K562 (cell line): Measurements from ENCODE around the gene IREB2. TPM values are rescaled to one million over a fixed set of nuclear protein-coding genes. Genes with fewer than 3 reads are reported as not detected.

Experiments used
- ATAC-seq: fragments of 200-7000 bp; cut with Tn5 transposase; 3 replicates; pipeline ENCODE4 v1.9.1; 2020; ENCODE audit warnings: moderate library complexity
- BruUV-seq: library from RNA; stranded (reverse); fragments of 400-500 nt; replicated peaks from 2 replicates; lab custom pipeline; 2021; lab: Mats Ljungman, UMichigan
- CTCF ChIA-PET: fragments of 300-600 bp; formaldehyde crosslinking; extraction: SDS; loops from one replicate; lab custom pipeline; 2021; ENCODE audit warnings: low intra/inter-chr PET ratio; lab: Yijun Ruan, JAX
- POLR2A ChIA-PET: fragments of 300-600, 350-650 bp; sonication (Branson Sonifier 250); formaldehyde crosslinking; extraction: SDS; loops from one replicate; lab custom pipeline; 2021; ENCODE audit warnings: antibody characterized with exemption, inconsistent platforms; lab: Yijun Ruan, JAX
- DNase-seq, 4 experiments: peaks; one replicate each; pipeline versions ENCODE4 v3.0.0 to v3.0.0-alpha.2; 2011 to 2018; ENCODE audit warnings: low spot score in 3 of 4, mixed read lengths in 3 of 4; ENCODE audit errors: extremely low read depth in 1 of 4
- FAIRE-seq: peaks from 2 replicates; lab custom pipeline; 2011; peaks lifted over from hg19 to GRCh38; lab: Jason Lieb, UNC
- H2AFZ ChIP-seq: 2 replicates; pipeline ENCODE4 v1.6.0; 2011; ENCODE audit warnings: low read depth, low read length, control low read depth, inconsistent platforms
- H3K27ac ChIP-seq: fragments of 200-600 bp; 3 replicates; pipeline ENCODE4 v1.8.0; 2011; ENCODE audit warnings: low read depth, mild to moderate bottlenecking, control low read depth, inconsistent platforms, low read length, moderate library complexity, mixed read lengths; ENCODE audit errors: extremely low read depth
- H3K27me3 ChIP-seq, 2 experiments: fragments of 300-600 bp in 1 of 2; 2 replicates in 1 of 2; 3 replicates in 1 of 2; pipeline versions ENCODE4 v1.6.0 to v1.8.0; 2011; ENCODE audit warnings: inconsistent platforms in 2 of 2, low read length in 2 of 2, mild to moderate bottlenecking in 1 of 2, mixed read lengths in 1 of 2, moderate library complexity in 1 of 2; ENCODE audit not compliant: control insufficient read depth in 2 of 2, insufficient read depth in 2 of 2
- H3K36me3 ChIP-seq: fragments of 300-600 bp; 3 replicates; pipeline ENCODE4 v1.8.0; 2011; ENCODE audit warnings: mild to moderate bottlenecking, low read length, inconsistent platforms; ENCODE audit not compliant: control insufficient read depth, insufficient read depth
- H3K4me1 ChIP-seq, 2 experiments: fragments of 200-600 bp in 1 of 2; replicated peaks in 1 of 2; 2 replicates in 1 of 2; 3 replicates in 1 of 2; pipeline versions ENCODE4 v1.5.1 to v1.8.0; 2011; ENCODE audit warnings: inconsistent platforms in 2 of 2, low read length in 2 of 2, mild to moderate bottlenecking in 1 of 2, mixed read lengths in 1 of 2, moderate library complexity in 1 of 2; ENCODE audit not compliant: control insufficient read depth in 2 of 2, insufficient read depth in 2 of 2
- H3K4me2 ChIP-seq: 2 replicates; pipeline ENCODE4 v1.6.1; 2011; ENCODE audit warnings: low read length, control low read depth, inconsistent platforms, mixed read lengths; ENCODE audit not compliant: insufficient read depth
- H3K4me3 ChIP-seq: fragments of 200-600 bp; sonication (generic), shearing (Covaris generic); 2 replicates; pipeline ENCODE4 v1.5.1; 2016; ENCODE audit warnings: control low read depth, inconsistent platforms
- H3K79me2 ChIP-seq: fragments of 200-600 bp; 3 replicates; pipeline ENCODE4 v1.8.0; 2011; ENCODE audit warnings: low read length, inconsistent platforms; ENCODE audit not compliant: control insufficient read depth, insufficient read depth
- H3K9ac ChIP-seq, 2 experiments: 2 replicates each; pipeline versions ENCODE4 v1.6.0 to v1.6.1; 2011; ENCODE audit warnings: low read depth in 2 of 2, low read length in 2 of 2, control low read depth in 1 of 2, inconsistent platforms in 1 of 2, mild to moderate bottlenecking in 1 of 2, mixed read lengths in 1 of 2; ENCODE audit not compliant: insufficient read depth in 1 of 2
- H3K9me1 ChIP-seq: one replicate; pipeline ENCODE4 v1.6.0; 2011; ENCODE audit warnings: inconsistent platforms, mild to moderate bottlenecking, low read length, moderate library complexity; ENCODE audit not compliant: control insufficient read depth, insufficient read depth
- H3K9me3 ChIP-seq: replicated peaks from 2 replicates; pipeline ENCODE4 v1.5.1; 2011; ENCODE audit warnings: low read depth, low read length, inconsistent platforms; ENCODE audit not compliant: control insufficient read depth, insufficient read depth
- H4K20me1 ChIP-seq: replicated peaks from 2 replicates; pipeline ENCODE4 v1.6.1; 2011; ENCODE audit warnings: low read length, inconsistent platforms, mixed read lengths; ENCODE audit not compliant: control insufficient read depth, insufficient read depth
- ARID2 ChIP-seq: fragments of 450-650 bp; IDR thresholded peaks from 2 replicates; pipeline ENCODE4 v1.6.1; 2017; ENCODE audit warnings: antibody characterized with exemption, mild to moderate bottlenecking
- CREB1 ChIP-seq, 2 experiments: sonication (generic) in 1 of 2; formaldehyde crosslinking in 1 of 2; IDR thresholded peaks; 2 replicates each; pipeline versions ENCODE4 v1.6.1 to v1.8.0; 2012 to 2022; ENCODE audit warnings: inconsistent platforms in 1 of 2, mild to moderate bottlenecking in 1 of 2, missing genetic modification reagents in 1 of 2, moderate library complexity in 1 of 2
- FOSL1 ChIP-seq: fragments of 200-800 bp; sonication (Bioruptor generic); conservative IDR thresholded peaks from 2 replicates; pipeline ENCODE4 v1.6.1; 2016; ENCODE audit warnings: missing genetic modification characterization, missing compliant biosample characterization
- HIVEP1 ChIP-seq: fragments of 250-450 bp; sonication (Bioruptor Pico); IDR thresholded peaks from 2 replicates; pipeline ENCODE4 v1.4.0; 2020; ENCODE audit warnings: mild to moderate bottlenecking
- SRSF9 ChIP-seq: fragments of 200-400 bp; formaldehyde crosslinking; IDR thresholded peaks from 2 replicates; pipeline ENCODE4 v1.6.1; 2017; ENCODE audit warnings: low read depth, low read length, borderline replicate concordance
- TBL1XR1 ChIP-seq, 2 experiments: IDR thresholded peaks; 2 replicates each; pipeline ENCODE4 v1.6.1; 2012; ENCODE audit warnings: improper control_type of control experiment in 2 of 2, low read length in 2 of 2, mild to moderate bottlenecking in 1 of 2
- TBP ChIP-seq: optimal IDR thresholded peaks from 2 replicates; pipeline ENCODE3; 2011; ENCODE audit warnings: low read depth, low read length, improper control_type of control experiment
- THRAP3 ChIP-seq: fragments of 450-650 bp; IDR thresholded peaks from 2 replicates; pipeline ENCODE4 v1.6.1; 2016; ENCODE audit warnings: mild to moderate bottlenecking, inconsistent platforms, borderline replicate concordance
- ZNF699 ChIP-seq: fragments of 250-450 bp; sonication (Bioruptor Pico); IDR thresholded peaks from 2 replicates; pipeline ENCODE4 v1.8.0; 2021; ENCODE audit warnings: mild to moderate bottlenecking, moderate library complexity; ENCODE audit not compliant: insufficient replicate concordance
- WGBS: fragments of 100-300 bp; shearing (Covaris generic); methylation state at CpG from one replicate; pipeline ENCODE4 v1.1.6; 2016; ENCODE audit warnings: low coverage, mixed read lengths; ENCODE audit not compliant: insufficient coverage; ENCODE audit errors: missing lambda C conversion rate; 5-methylcytosine and 5-hydroxymethylcytosine counted together
- in situ Hi-C: fragments of 300-500 bp; cut with MboI; formaldehyde crosslinking; loops from 4 replicates; pipeline ENCODE4 v1.15.0; 2018; ENCODE audit warnings: inconsistent platforms, mixed read lengths
- intact Hi-C: fragments of 100-400 bp; cut with micrococcal nuclease; formaldehyde crosslinking; loops from 2 replicates; pipeline ENCODE4 v1.14.2; 2022
- polyA plus RNA-seq, 8 experiments: library from polyadenylated mRNA; depleted of rRNA in 4 of 8; stranded (reverse) in 5 of 8; unstranded in 3 of 8; fragments of >200 nt; fragmentation: Nextera tagmentation in 2 of 8; fragmentation: Illumina TruSeq in 1 of 8; extraction: Ambion mirVana in 2 of 8; extraction: Trizol in 1 of 8; gene quantifications; 2 replicates each; pipeline versions ENCODE4 v1.2.1 to v1.2.3, GENCODE V29; 2011 to 2014; ENCODE audit warnings: inconsistent platforms in 1 of 8, missing spikeins in 1 of 8
- total RNA-seq, 7 experiments: library from RNA; depleted of rRNA in 6 of 7; stranded (reverse); fragments of >200 nt in 6 of 7; fragmentation: Illumina TruSeq in 2 of 7; extraction: Trizol in 2 of 7; gene quantifications; 2 replicates each; pipeline versions ENCODE4 v1.2.1 to v1.2.3, GENCODE V29; 2011 to 2021; ENCODE audit warnings: low replicate concordance in 1 of 7
- TF ChIP-seq, protein P1 (sequence below): sonication (generic); formaldehyde crosslinking; IDR thresholded peaks from 2 replicates; pipeline ENCODE4 v1.8.1; 2023; ENCODE audit warnings: mild to moderate bottlenecking, missing genetic modification reagents, moderate library complexity
- TF ChIP-seq, protein P2 (sequence below): fragments of 250-450 bp; sonication (Bioruptor Pico); IDR thresholded peaks from 2 replicates; pipeline ENCODE4 v1.5.1; 2021; ENCODE audit warnings: mild to moderate bottlenecking
- TF ChIP-seq, protein P3 (sequence below): sonication (generic); formaldehyde crosslinking; IDR thresholded peaks from 2 replicates; pipeline ENCODE4 v1.8.0; 2022; ENCODE audit warnings: mild to moderate bottlenecking, missing genetic modification reagents
- TF ChIP-seq, protein P4 (sequence below): IDR thresholded peaks from 2 replicates; pipeline ENCODE4 v1.6.1; 2011; ENCODE audit warnings: borderline replicate concordance, low read depth, mild to moderate bottlenecking, moderate library complexity, low read length; ENCODE audit not compliant: insufficient read depth, poor library complexity, severe bottlenecking

The IREB2 gene
- total and polyA plus RNA-seq, 9 of the 15 experiments (the other 6 are each of a cell fraction or from before 2014, with no cell fraction given), result 16.8 to 61.7 (median 34.0) TPM

DNA sequence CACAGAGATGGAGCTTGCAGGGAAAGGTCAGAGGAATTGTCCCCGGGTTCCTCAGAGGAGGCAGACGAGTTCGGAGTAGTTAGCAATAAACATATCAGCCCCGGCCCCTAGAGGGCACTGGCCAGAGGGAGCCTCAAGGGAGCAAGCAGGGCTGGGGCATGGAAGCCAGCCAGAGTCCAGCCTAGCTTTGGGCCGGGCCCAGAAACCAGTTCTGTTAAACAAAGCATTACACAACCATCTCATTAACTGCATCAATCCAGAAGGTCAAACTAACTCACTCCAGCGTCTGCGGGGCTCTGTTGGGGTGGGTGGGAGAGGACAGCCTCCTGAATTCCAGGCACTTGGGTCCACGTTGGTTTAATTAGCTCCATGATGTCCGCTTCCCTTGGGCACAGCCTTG is 41.0 kb upstream of the IREB2 start:
- Histone ChIP-seq H3K9ac (no peak overlapping the region), H2AFZ (no peak overlapping the region), H3K4me1 (no peaks in the 10 kb centered on the region; a peak in 1 of 5 replicates), H4K20me1 (no peaks in the 10 kb centered on the region; the same call in 1 of the 2 replicates), H3K4me3 (no peak overlapping the region), H3K9me3 (no peaks in the 10 kb centered on the region), H3K9me1 (no peaks in the 10 kb centered on the region), H3K27ac (no peak overlapping the region), H3K27me3 (peaks cover 24 to 60% of the 10 kb centered on the region in 2 experiments), H3K4me2 (no peak overlapping the region), H3K79me2 (no peaks in the 10 kb centered on the region), H3K36me3 (no peaks in the 10 kb centered on the region)
- ATAC-seq (peak; percentile 92), DNase-seq (peak; percentile 41 to 67 (median 56)), FAIRE-seq (peak; percentile 26)
- 8% methylated on average over 8 of the region's 9 CpGs for WGBS
- in situ Hi-C loops, result no loop called here
- no TSS peak for BruUV-seq
- intact Hi-C loops, result no loop called here
- ChIA-PET CTCF (no interaction called here), POLR2A (interaction anchor here (0.5 kb wide), 1 partner anchor 740 kb away, joined by 4 read pairs; no protein-coding TSS in a partner anchor)
- TF ChIP-seq ARID2 (no peak), ZNF699 (CRISPR knock-in tag) (no peak), HIVEP1 (CRISPR knock-in tag) (no peak), CREB1 (IDR thresholded peaks at IDR 0.05) (no peak), CREB1 (CRISPR knock-in tag; IDR thresholded peaks at IDR 0.05) (no peak), SRSF9 (no peak), FOSL1 (tag) (no peak), TBP (no peak), THRAP3 (no peak), TBL1XR1 (IDR thresholded peaks at IDR 0.05; ENCODE audit: low read length in 2 of 2) (no peak)
- TF ChIP-seq, protein P1, sequence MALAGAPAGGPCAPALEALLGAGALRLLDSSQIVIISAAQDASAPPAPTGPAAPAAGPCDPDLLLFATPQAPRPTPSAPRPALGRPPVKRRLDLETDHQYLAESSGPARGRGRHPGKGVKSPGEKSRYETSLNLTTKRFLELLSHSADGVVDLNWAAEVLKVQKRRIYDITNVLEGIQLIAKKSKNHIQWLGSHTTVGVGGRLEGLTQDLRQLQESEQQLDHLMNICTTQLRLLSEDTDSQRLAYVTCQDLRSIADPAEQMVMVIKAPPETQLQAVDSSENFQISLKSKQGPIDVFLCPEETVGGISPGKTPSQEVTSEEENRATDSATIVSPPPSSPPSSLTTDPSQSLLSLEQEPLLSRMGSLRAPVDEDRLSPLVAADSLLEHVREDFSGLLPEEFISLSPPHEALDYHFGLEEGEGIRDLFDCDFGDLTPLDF (CRISPR knock-in tag), result no peak
- TF ChIP-seq, protein P2, sequence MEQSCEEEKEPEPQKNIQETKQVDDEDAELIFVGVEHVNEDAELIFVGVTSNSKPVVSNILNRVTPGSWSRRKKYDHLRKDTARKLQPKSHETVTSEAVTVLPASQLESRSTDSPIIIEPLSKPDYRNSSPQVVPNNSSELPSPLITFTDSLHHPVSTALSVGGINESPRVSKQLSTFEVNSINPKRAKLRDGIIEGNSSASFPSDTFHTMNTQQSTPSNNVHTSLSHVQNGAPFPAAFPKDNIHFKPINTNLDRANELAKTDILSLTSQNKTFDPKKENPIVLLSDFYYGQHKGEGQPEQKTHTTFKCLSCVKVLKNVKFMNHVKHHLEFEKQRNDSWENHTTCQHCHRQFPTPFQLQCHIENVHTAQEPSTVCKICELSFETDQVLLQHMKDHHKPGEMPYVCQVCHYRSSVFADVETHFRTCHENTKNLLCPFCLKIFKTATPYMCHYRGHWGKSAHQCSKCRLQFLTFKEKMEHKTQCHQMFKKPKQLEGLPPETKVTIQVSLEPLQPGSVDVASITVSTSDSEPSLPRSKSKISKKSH (CRISPR knock-in tag), result no peak
- TF ChIP-seq, protein P3, sequence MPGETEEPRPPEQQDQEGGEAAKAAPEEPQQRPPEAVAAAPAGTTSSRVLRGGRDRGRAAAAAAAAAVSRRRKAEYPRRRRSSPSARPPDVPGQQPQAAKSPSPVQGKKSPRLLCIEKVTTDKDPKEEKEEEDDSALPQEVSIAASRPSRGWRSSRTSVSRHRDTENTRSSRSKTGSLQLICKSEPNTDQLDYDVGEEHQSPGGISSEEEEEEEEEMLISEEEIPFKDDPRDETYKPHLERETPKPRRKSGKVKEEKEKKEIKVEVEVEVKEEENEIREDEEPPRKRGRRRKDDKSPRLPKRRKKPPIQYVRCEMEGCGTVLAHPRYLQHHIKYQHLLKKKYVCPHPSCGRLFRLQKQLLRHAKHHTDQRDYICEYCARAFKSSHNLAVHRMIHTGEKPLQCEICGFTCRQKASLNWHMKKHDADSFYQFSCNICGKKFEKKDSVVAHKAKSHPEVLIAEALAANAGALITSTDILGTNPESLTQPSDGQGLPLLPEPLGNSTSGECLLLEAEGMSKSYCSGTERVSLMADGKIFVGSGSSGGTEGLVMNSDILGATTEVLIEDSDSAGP (CRISPR knock-in tag), result no peak
- TF ChIP-seq, protein P4, sequence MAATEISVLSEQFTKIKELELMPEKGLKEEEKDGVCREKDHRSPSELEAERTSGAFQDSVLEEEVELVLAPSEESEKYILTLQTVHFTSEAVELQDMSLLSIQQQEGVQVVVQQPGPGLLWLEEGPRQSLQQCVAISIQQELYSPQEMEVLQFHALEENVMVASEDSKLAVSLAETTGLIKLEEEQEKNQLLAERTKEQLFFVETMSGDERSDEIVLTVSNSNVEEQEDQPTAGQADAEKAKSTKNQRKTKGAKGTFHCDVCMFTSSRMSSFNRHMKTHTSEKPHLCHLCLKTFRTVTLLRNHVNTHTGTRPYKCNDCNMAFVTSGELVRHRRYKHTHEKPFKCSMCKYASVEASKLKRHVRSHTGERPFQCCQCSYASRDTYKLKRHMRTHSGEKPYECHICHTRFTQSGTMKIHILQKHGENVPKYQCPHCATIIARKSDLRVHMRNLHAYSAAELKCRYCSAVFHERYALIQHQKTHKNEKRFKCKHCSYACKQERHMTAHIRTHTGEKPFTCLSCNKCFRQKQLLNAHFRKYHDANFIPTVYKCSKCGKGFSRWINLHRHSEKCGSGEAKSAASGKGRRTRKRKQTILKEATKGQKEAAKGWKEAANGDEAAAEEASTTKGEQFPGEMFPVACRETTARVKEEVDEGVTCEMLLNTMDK, result peak; percentile 43
